ENCODE data around the gene NUP210L.
"Not testable (repeated sequence)": the region's sequence is repeated elsewhere in the genome, so short reads cannot be mapped to it uniquely, and the experiment has no call there.

The NUP210L gene

DNA sequence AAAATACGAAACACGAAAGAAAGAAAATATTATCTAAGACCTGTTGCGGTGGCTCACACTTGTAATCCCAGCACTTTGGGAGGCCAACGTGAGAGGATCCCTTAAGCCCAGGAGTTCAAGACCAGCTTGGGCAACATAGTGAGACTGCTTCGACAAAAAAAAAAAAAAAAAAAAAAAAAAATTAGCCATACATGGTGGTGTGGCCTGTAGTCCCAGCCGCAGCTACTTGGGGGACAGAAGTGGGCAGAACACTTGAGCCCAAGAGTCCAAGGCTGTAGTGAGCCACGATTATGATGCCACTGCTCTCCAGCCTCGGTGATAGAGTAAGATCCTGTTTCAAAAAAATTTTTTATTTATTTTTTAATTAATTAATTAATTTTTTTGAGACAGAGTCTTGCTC lies 167.3 kb downstream of the NUP210L start:
- DNase-seq = no peak

DNA sequence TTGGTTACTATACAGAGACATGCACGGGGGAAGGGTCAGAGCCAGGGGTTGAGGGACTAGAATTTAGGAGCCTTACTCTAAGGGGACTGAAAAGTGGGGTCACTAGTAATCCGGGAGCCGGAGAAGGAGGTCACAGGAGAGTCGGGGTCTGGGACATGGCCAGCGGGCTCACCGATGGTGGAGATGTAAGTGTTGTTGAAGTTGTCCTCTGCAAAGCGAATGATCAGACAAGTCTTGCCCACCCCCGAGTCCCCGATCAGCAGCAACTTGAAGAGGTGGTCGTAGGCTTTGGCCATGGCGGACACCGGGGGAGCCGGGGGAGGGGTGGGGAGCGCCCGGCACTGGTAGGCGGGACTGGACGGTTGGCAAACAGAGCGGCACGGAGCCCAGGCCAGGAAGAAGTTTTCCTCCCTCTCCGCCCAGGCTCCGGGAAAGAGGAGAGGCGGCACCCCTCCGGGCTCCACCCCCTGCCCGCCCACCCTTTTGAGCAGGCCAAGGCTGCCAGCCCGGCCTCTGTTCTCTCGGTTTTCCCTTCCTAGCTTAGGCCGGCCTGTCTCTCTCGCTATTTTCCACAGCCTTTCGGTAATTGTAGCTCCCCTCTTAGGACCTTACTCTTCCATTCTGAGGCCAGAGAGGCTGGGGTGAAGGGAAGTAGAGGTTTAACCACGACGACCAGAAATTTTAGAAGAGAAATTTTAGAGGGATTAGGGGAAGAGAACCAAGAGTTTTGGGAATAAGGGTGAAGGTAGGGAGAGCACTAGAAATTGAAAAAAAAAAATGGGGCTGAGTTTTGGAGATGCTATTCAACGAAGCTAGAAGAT lies 168.7 kb downstream of the NUP210L start, which contains the start of gene RAB13:
Gene RAB13 (minus strand): TSS at position 399 of the 821 bp plus-strand sequence. CDS start 103 bp downstream, at position 296.
- DNase-seq = peak; percentile 83

GRCh38 chr1:153985341-153985912 lies 169.4 kb downstream of the NUP210L start:
- peak; percentile 27 for DNase-seq

GRCh38 chr1:153984123-153984894 lies 170.6 kb downstream of the NUP210L start:
- no peak for DNase-seq

DNA sequence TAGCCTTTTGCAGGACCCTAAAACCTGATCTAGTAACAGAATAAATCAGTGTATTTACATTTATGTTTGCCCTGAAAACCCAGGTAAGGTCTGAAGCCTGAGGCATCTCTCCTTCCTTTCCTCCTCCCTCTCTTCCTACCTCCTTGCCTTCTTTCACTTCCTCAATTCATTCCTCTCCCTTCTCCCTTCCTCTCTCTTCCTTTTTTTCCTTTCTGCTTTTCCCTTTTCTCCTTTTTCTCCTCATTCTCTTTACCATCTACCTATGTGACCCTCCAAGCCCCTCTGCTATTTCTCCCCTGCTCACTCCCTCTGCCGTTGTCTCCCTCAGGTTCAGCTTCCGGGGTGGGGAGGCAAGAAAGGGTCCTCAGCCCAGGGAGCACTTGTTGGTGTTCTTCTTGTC lies 173.1 kb downstream of the NUP210L start:
- not testable (repeated sequence) for DNase-seq

DNA sequence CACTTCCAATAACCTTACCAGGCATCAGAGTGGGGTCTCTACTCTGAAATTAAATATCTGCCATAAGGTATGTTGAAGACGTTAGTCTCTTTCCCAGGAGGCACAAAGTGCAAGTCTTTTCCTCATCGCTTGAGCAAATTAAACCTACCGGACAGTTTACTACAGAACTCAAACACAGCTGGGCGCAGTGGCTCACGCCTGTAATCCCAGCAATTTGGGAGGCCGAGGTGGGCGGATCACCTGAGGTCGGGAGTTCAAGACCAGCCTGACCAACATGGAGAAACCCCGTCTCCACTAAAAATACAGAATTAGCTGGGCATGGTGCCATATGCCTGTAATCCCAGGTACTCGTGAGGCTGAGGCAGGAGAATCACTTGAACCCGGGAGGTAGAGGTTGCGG lies 175.8 kb downstream of the NUP210L start:
- DNase-seq = not testable (repeated sequence)

DNA sequence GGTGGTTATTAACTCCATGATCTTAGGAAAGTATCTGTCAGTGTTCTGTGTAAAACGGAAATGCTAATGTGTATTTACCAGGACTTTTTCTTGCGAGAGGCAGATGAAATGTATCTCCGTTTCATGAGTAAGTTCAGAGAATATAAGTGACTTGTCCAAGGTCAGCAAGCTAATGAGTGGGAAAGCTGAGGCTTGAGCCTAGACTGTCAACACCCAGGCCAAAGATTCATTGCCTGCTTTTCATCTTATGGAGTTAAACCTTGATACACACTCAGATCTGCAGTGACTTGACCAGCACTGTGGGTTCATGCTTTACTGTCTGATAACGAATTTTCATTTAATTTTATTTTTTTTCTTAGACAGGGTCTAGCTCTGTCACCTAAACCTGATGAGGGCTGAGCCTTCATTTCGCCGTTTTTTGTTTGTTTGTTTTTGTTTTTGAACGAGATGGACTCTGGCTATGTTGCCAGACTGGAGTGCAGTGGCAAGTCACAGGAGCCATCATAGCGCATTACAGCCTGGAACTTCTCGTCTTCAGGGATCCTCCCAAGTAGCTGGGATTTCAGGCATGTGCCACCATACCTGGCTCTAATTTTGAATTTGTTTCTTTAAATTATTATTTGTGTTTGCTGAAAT lies 176.5 kb downstream of the NUP210L start:
- DNase-seq = peak; percentile 35

- peak; percentile 89 for DNase-seq
Measured at GRCh38 chr1:153977250-153978240, 177.3 kb downstream of the NUP210L start, which contains the start of gene JTB. JTB (minus strand) TSS chr1:153977674; CDS start chr1:153977252, 422 bp downstream.

- peak; percentile 49 for DNase-seq
Measured at GRCh38 chr1:153976819-153977249, 178.0 kb downstream of the NUP210L start.

DNA sequence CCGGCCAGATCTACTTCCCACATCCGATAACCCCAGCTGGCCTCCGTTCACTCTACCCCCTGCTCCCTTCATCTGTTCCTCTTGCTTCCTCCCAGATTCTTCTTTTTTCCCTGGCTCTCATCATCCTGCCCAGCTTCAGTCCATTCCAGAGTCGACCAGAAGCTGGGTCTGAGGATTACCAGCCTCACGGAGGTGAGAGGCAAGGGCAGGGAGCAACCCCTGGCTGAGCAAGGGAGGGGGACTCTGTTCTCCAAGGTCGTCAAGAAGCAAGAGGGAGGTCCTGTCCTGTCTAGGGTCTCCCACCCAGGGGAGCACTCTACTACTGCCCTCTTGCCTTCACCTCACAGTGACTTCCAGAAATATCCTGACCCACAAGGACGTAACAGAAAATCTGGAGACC lies 181.3 kb downstream of the NUP210L start:
- DNase-seq = no peak

DNA sequence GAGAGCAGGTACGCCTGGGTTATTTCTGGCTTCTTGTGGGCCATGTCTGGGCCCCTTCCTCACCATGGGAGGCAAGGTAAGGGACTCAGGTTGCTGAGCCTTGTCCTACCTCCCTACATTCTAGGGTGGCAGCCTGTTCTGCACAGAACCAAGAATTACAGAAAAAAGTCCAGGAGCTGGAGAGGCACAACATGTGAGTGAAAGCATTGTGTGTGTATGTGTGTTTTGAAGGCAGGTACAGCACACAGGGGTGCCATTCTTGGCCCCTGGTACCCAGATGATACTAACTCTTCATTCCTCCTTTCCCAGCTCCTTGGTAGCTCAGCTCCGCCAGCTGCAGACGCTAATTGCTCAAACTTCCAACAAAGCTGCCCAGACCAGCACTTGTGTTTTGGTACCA lies 181.8 kb downstream of the NUP210L start:
- no peak for DNase-seq

- no peak for DNase-seq
Measured at GRCh38 chr1:153970346-153970745, 184.5 kb downstream of the NUP210L start.

- no peak for DNase-seq
Measured at GRCh38 chr1:153968972-153969371, 185.9 kb downstream of the NUP210L start.

DNA sequence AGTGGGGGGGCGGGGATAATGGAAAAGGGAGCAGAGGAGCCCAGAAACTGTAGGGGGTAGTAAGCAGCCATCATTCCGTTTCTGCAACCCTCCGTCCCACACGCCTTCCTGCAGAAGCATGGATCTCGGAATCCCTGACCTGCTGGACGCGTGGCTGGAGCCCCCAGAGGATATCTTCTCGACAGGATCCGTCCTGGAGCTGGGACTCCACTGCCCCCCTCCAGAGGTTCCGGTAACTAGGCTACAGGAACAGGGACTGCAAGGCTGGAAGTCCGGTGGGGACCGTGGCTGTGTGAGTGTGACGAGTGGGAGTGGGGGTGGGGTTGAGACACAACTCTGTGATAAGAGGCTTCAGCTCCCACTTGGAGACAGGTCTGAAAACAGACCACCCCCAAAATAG lies 186.5 kb downstream of the NUP210L start:
- DNase-seq = peak; percentile 19

DNA sequence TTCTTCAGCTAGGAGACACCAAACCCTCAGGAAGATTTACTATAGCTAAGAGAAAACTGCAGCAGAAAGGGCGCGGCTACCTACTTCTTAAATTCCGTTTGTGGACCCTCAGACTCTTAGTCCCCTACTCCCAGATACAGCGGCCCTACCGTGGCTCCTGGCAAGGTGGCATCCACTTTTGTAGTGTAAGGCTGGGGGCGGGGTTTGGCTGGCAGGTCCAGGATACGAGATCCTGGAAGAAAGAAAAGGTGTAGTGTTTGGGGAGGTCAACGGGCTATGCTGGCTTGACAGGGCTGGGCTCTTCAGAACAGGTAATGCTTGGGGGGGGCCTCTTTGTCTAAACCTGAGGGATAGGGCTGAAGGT lies 186.9 kb downstream of the NUP210L start:
- DNase-seq = no peak

DNA sequence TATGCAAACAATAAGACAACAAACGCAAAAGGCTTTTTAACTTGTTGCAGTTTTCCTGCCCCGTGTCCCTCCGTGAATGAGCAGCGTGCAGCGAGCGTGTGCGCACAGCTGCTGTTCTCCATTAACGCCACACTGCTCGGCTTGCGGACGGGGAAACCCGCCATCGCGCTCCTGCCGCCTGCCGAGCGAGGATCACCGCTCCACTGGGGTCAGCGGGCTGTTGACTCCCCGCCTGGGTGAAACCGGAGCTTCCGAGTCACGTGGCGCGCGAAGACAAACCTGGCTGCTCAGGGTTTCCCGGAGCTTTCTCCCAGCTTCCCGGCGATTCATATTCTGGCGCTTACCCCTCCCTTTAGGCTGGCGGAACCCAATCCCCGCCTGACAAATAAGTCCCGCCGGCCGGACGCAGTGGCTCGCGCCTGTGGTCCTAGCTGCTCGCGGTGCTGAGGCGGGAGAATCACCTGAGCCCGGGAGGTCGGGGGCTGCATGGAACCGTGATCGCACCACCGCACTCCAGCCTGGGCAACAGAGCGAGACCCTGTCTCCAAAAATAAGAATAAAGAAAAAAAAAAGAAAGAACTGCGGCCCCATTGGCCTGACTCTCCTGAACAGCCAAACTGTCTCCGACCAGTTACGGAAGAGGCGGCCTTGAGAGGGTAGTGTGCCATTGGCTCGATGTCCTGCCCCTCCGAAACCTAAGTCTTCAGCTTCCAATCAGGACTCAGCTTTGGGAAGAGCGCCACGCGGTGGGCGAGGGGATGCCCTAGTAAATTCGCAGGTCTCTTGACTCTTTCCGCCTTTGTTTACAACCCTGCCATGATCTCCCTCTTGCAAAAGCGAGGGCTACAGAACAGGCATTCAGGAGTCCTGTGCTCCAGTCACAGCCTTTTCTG lies 187.5 kb downstream of the NUP210L start, which contains the start of gene CREB3L4:
Gene CREB3L4 (plus strand): TSS at position 796 of the 893 bp plus-strand sequence. CDS start 624 bp downstream, outside the sequence.
- DNase-seq = peak; percentile 99

DNA sequence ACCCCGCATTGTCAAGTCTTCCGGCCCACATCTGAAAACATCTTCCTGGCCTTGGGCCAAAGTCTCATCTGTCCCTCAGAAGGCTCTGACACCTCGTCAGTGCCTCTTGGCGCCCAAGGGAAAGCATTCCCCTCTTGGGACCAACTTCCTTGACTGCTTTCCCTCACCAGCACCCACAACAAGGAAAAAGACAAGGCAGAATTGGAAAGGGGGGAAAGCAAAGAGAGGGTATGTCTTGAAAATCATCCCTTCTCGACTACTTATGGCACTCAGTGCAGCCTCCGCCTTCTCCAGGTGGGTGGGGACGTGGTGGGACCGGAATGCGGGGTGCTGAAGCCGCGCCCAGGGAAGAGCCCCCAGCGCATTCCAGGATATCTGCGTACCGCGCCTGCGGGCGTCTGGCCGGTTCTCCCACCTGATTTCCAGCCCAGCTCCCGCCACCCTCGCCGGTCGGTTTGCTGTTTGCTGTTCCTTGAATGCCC lies 191.0 kb downstream of the NUP210L start:
- no peak for DNase-seq

DNA sequence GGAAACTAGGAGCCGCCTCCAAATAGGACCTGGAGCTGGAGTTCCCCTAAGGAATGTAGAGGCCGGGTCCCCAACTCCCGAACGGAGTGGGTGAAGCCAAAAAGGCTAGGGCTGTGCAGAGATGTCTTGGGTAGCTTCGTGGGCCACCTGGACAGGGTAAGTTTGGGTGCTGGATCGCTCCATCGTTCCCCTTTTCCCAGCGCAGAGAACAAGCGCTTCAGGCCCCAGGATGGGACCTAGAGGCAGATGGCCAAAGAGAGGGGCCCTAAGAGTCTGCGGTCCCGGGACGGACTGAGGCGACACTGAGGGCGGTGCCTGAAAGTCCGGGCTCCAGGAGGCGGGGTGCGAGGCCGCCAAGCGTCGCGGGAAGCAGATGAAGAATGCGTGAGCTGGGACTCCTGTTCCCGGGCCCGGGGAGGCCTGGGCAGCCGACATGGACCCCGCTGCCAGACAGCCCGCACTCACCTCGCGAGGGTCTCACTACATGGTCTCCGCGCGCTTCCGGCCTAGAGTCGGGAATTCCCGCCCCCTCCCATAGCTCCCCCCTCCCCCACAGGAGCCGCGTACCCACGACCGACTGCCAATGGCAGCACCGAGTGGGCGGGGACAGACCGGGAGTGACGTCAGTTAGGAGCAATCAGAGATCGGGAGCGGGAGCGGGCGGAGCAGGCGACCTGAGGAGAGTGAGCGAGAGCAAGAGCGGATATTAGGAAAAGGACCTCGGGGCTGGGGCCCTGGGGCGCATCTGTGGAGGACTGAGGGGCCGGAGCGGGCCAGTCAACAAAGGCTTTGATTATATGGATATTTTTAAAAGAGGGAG lies 191.6 kb downstream of the NUP210L start, which contains the start of gene SLC39A1:
Gene SLC39A1 (minus strand): TSS at position 508 of the 820 bp plus-strand sequence. CDS start 822 bp downstream, outside the sequence.
- peak; percentile 97 for DNase-seq

Measured in hematopoietic multipotent progenitor cell treated with erythropoietin and hydrocortisone succinate and interleukin-3 and kit ligand, for 8 days (in vitro differentiated cells).